ENCODE results near the gene GET4. TPM values are rescaled to one million over a fixed set of nuclear protein-coding genes. Genes with fewer than 3 reads are reported as not detected.
"Not testable (repeated sequence)": the region's sequence is repeated elsewhere in the genome, so short reads cannot be mapped to it uniquely, and the experiment has no call there.

Gene GET4
- total RNA-seq, 6 experiments from 2014 or later = 15.6 to 38.3 (median 28.3) TPM

DNA sequence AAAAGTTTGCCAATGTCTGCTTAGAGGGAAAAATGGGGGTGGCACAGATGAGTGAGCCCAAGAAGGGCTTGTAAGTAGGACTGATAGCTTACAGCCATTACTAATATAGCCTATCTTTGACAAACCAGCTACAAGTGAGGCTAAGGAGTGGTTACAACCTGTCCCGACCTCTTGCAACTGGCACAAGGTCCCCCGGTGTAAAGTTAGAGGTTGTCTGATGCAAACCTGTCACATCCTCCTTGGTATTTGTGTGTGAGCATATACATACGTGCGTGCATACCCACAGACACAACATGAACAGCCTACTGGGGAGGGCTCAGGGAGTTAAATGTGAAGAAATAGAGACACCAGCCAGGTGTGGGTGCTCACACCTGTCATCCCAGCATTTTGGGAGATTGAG, 63.5 kb downstream of the GET4 start:
- WGBS (ENCODE audit: insufficient coverage, low coverage, low lambda C conversion rate, missing lambda C conversion rate) = no CpG with 5 or more reads among the region's 4 CpGs
- Histone ChIP-seq H3K4me1 (no peaks in the 10 kb centered on the region), H3K27me3 (no peaks in the 10 kb centered on the region), H3K9me3 (no peaks in the 10 kb centered on the region), H3K4me3 (no peak overlapping the region), H3K27ac (no peak overlapping the region), H3K36me3 (no peaks in the 10 kb centered on the region)
- no peak for TF ChIP-seq POLR2A (IDR thresholded peaks at IDR 0.05)
- TF ChIP-seq, protein P1, sequence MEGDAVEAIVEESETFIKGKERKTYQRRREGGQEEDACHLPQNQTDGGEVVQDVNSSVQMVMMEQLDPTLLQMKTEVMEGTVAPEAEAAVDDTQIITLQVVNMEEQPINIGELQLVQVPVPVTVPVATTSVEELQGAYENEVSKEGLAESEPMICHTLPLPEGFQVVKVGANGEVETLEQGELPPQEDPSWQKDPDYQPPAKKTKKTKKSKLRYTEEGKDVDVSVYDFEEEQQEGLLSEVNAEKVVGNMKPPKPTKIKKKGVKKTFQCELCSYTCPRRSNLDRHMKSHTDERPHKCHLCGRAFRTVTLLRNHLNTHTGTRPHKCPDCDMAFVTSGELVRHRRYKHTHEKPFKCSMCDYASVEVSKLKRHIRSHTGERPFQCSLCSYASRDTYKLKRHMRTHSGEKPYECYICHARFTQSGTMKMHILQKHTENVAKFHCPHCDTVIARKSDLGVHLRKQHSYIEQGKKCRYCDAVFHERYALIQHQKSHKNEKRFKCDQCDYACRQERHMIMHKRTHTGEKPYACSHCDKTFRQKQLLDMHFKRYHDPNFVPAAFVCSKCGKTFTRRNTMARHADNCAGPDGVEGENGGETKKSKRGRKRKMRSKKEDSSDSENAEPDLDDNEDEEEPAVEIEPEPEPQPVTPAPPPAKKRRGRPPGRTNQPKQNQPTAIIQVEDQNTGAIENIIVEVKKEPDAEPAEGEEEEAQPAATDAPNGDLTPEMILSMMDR (IDR thresholded peaks at IDR 0.05) = no peak
- intact Hi-C loops (cut with DNase I) = no loop called here
- peak in 1 of 3 donors; percentile 4 for DNase-seq
- no peak for ATAC-seq

DNA sequence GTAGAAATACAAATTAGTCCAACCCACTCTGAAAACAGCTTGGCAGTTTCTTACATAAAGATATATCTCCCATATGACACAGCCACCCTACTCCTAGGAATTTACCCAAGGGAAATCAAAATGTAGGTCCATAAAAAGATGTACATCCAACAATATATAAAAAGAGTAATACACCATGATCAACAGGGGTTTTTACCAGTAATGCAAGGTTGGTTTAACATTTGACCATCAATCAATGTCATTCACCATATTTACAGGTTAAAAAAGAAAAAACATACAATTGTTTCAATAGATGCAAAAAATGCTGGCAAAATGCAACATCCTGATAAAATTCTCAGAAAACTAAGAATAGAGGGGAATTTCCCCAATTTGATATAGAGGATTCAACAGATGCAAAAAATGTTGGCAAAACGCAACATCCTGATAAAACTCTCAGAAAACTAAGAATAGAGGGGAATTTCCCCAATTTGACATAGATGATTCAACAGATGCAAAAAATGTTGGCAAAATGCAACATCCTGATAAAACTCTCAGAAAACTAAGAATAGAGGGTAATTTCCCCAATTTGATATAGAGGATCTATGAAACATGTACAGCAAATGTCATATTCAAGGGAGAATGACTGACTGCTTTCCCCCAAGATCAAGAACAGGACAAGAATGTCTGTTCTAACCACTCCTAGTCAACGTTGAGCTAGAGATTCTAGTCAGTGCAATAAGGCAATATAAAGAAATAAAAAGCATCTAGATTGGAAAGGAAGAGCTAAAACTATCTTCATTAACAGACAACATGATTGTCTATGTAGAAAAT, 64.5 kb downstream of the GET4 start:
- DNase-seq (no peak), ATAC-seq (no peak)
- Histone ChIP-seq H3K9me3 (no peaks in the 10 kb centered on the region), H3K4me3 (no peak overlapping the region), H3K4me1 (no peaks in the 10 kb centered on the region), H3K36me3 (no peaks in the 10 kb centered on the region), H3K27me3 (no peaks in the 10 kb centered on the region), H3K27ac (no peak overlapping the region)
- WGBS (ENCODE audit: insufficient coverage, low coverage, low lambda C conversion rate, missing lambda C conversion rate) = 40% methylated on average over 2 of the region's 2 CpGs
- intact Hi-C loops (cut with DNase I) = no loop called here
- TF ChIP-seq, protein P1 (IDR thresholded peaks at IDR 0.05) = no peak
- TF ChIP-seq POLR2A (IDR thresholded peaks at IDR 0.05) = no peak

DNA sequence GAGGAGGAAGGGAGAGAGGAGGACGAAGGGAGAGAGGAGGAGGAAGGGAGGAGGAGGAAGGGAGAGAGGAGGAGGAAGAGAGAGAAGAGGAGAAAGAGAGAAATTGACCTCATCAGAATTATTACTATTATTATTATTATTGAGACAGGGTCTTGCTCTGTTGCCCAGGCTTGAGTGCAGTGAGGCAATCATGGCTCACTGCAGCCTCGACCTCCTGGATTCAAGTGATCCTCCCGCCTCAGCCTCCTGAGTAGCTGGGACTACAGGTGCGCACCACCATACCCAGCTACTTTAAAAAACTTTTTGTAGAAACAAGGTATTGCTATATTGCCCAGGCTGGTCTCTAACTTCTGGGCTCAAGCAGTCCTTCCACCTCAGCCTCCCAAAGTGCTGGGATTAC, 67.4 kb downstream of the GET4 start:
- H3K36me3 ChIP-seq; DNase-seq; H3K4me1 ChIP-seq; H3K9me3 ChIP-seq; intact Hi-C loops (cut with DNase I); H3K27ac ChIP-seq; H3K27me3 ChIP-seq; H3K4me3 ChIP-seq; ATAC-seq: not testable (repeated sequence)
- WGBS (ENCODE audit: insufficient coverage, low coverage, low lambda C conversion rate, missing lambda C conversion rate) = 20% methylated on average over 1 of the region's 4 CpGs

DNA sequence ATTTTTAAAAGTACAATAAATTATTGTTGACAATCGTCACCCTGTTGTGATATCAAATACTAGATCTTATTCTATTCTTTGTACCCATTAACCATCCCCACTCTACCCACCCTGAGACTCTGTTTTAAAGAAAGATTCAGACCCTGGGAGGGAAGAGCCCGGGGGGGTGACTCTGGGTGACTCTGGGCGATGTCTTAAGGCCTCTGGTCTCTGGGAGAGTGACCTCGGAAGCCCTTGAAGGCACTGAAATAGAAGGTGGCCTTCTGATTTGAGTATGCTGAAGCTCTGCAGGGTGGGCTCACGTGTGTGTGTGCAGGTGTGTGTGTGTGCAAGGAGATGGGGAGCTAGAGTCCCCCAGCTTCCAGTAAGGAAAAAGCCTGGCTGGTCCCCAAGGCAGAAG, 68.4 kb downstream of the GET4 start:
- H3K27me3 ChIP-seq = no peaks in the 10 kb centered on the region
- intact Hi-C loops (cut with DNase I) = no loop called here
- TF ChIP-seq, protein P1 (IDR thresholded peaks at IDR 0.05) = no peak
- no peak for TF ChIP-seq POLR2A (IDR thresholded peaks at IDR 0.05)
- H3K4me1 ChIP-seq = no peaks in the 10 kb centered on the region
- no peak overlapping the region for H3K4me3 ChIP-seq
- no peaks in the 10 kb centered on the region for H3K9me3 ChIP-seq
- no peak overlapping the region for H3K27ac ChIP-seq
- DNase-seq (no peak), ATAC-seq (no peak)
- 80% methylated on average over 4 of the region's 5 CpGs for WGBS (ENCODE audit: insufficient coverage, low coverage, low lambda C conversion rate, missing lambda C conversion rate)
- no peaks in the 10 kb centered on the region for H3K36me3 ChIP-seq

DNA sequence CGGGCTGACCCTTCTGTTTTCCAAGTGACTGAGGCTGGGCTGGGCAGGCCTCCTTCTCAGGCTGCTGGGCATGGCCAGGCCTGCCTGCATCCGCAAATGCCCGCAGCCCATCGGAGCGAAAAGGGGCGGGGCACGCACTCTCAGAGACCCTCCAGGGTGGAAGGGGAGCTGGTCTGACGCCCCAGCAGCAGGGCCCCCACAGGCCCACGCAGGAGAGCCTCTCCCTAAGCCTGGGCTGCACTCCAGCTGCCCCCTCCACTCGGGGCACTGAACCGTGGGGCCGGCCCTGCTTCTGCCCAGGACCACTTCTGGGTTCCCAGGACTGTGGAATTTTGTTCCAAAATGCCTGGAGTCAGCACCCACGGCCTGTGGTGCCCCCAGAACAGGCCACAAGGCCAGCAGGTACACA, 68.8 kb downstream of the GET4 start:
- H3K36me3 ChIP-seq = no peaks in the 10 kb centered on the region
- DNase-seq = peak in 2 of 3 donors; percentile 11 to 43
- ATAC-seq = peak in 1 of 4 donors; percentile 33
- intact Hi-C loops (cut with DNase I) = no loop called here
- no peaks in the 10 kb centered on the region for H3K4me1 ChIP-seq
- no CpG with 5 or more reads among the region's 13 CpGs for WGBS (ENCODE audit: insufficient coverage, low coverage, low lambda C conversion rate, missing lambda C conversion rate)
- H3K9me3 ChIP-seq = no peaks in the 10 kb centered on the region
- H3K4me3 ChIP-seq = no peak overlapping the region
- H3K27me3 ChIP-seq = no peaks in the 10 kb centered on the region
- H3K27ac ChIP-seq = no peak overlapping the region
- no peak for TF ChIP-seq POLR2A (IDR thresholded peaks at IDR 0.05)
- TF ChIP-seq, protein P1 (IDR thresholded peaks at IDR 0.05) = no peak

Data from right lobe of liver (tissue), 6 donors.